ENCODE measurements around the gene SLC19A1.

Gene SLC19A1

GRCh38 chr21:45512626-45513002 is 29.6 kb downstream of the SLC19A1 start:
- H3K9me3 ChIP-seq (ENCODE audit: control insufficient read depth, low read length): no peaks in the 10 kb centered on the region
- no peak for TF ChIP-seq CTCF (IDR thresholded peaks at IDR 0.05)
- H3K79me2 ChIP-seq: no peaks in the 10 kb centered on the region
- no peak overlapping the region for H3K4me2 ChIP-seq (ENCODE audit: low read length)
- H3K4me3 ChIP-seq (ENCODE audit: low read depth, low read length): no peak overlapping the region
- H3K9ac ChIP-seq: no peak overlapping the region
- H3K27me3 ChIP-seq (ENCODE audit: control insufficient read depth, insufficient read depth, low read length): no peaks in the 10 kb centered on the region
- H3K27ac ChIP-seq: no peak overlapping the region
- H3K4me1 ChIP-seq: no peaks in the 10 kb centered on the region
- no peak overlapping the region for H2AFZ ChIP-seq
- no peaks in the 10 kb centered on the region for H3K36me3 ChIP-seq (ENCODE audit: control insufficient read depth, insufficient read depth, low read length)

GRCh38 chr21:45511661-45512431 is 30.4 kb downstream of the SLC19A1 start:
- Histone ChIP-seq H3K27me3 (ENCODE audit: control insufficient read depth, insufficient read depth, low read length) (no peaks in the 10 kb centered on the region), H3K79me2 (no peaks in the 10 kb centered on the region), H3K36me3 (ENCODE audit: control insufficient read depth, insufficient read depth, low read length) (no peaks in the 10 kb centered on the region), H3K9me3 (ENCODE audit: control insufficient read depth, low read length) (no peaks in the 10 kb centered on the region), H3K4me2 (ENCODE audit: low read length) (no peak overlapping the region), H2AFZ (no peak overlapping the region), H3K4me3 (ENCODE audit: low read depth, low read length) (no peak overlapping the region), H3K4me1 (no peaks in the 10 kb centered on the region), H3K9ac (no peak overlapping the region), H3K27ac (no peak overlapping the region)
- no peak for TF ChIP-seq CTCF (IDR thresholded peaks at IDR 0.05)

GRCh38 chr21:45511007-45511406 is 31.2 kb downstream of the SLC19A1 start:
- Histone ChIP-seq H3K4me3 (ENCODE audit: low read depth, low read length) (no peak overlapping the region), H3K4me1 (no peaks in the 10 kb centered on the region), H3K9ac (no peak overlapping the region), H2AFZ (no peak overlapping the region), H3K4me2 (ENCODE audit: low read length) (no peak overlapping the region), H3K9me3 (ENCODE audit: control insufficient read depth, low read length) (no peaks in the 10 kb centered on the region), H3K27me3 (ENCODE audit: control insufficient read depth, insufficient read depth, low read length) (no peaks in the 10 kb centered on the region), H3K36me3 (ENCODE audit: control insufficient read depth, insufficient read depth, low read length) (no peaks in the 10 kb centered on the region), H3K79me2 (no peaks in the 10 kb centered on the region), H3K27ac (no peak overlapping the region)
- TF ChIP-seq CTCF (IDR thresholded peaks at IDR 0.05): no peak

- Histone ChIP-seq H3K79me2 (no peaks in the 10 kb centered on the region), H3K4me1 (no peaks in the 10 kb centered on the region), H3K36me3 (ENCODE audit: control insufficient read depth, insufficient read depth, low read length) (no peaks in the 10 kb centered on the region), H3K27ac (no peak overlapping the region), H3K27me3 (ENCODE audit: control insufficient read depth, insufficient read depth, low read length) (no peaks in the 10 kb centered on the region), H3K4me3 (ENCODE audit: low read depth, low read length) (no peak overlapping the region), H3K4me2 (ENCODE audit: low read length) (no peak overlapping the region), H3K9me3 (ENCODE audit: control insufficient read depth, low read length) (no peaks in the 10 kb centered on the region), H3K9ac (no peak overlapping the region), H2AFZ (no peak overlapping the region)
- TF ChIP-seq CTCF (IDR thresholded peaks at IDR 0.05): no peak
Measured at GRCh38 chr21:45510466-45510955, 31.7 kb downstream of the SLC19A1 start.
